ENCODE results near the gene PDE11A. TPM values are rescaled to one million over a fixed set of nuclear protein-coding genes. Genes with fewer than 3 reads are reported as not detected.
A peak's percentile ranks its signal among the peaks of the same experiment; 100 is the strongest.

PDE11A gene
- total and polyA plus RNA-seq, 4 donors: 1.0 to 5.9 (median 1.7) TPM

- no peak for TF ChIP-seq ZBTB33 (IDR thresholded peaks at IDR 0.05)
- no peak for TF ChIP-seq TAF1 (conservative IDR thresholded peaks at IDR 0.05)
- TF ChIP-seq HNF4G (IDR thresholded peaks at IDR 0.05): no peak
Observed at GRCh38 chr2:178114462-178114861, 41.9 kb upstream of the PDE11A start (continued).

GRCh38 chr2:178112202-178113152 lies 39.9 kb upstream of the PDE11A start, which contains the start of gene RBM45:
Gene RBM45, plus strand, starts transcription at chr2:178112437. Its CDS starts 110 bp downstream, at chr2:178112547.
- peaks cover 0 to 15% (median 7%) of the 10 kb centered on the region in 4 donors for H3K4me1 ChIP-seq (ENCODE audit: control insufficient read depth in 4 of 4, insufficient read depth in 4 of 4, low read length in 3 of 4)
- no peaks in the 10 kb centered on the region for H3K27me3 ChIP-seq (ENCODE audit: control insufficient read depth in 4 of 4, insufficient read depth in 4 of 4, low read length in 3 of 4)
- TF ChIP-seq RXRA (IDR thresholded peaks at IDR 0.05) (peak; percentile 35 to 54), NR2F2 (IDR thresholded peaks at IDR 0.05) (no peak), JUND (IDR thresholded peaks at IDR 0.05) (peak in 1 of 2 donors; percentile 25), ATF3 (IDR thresholded peaks at IDR 0.05) (no peak), HNF4A (conservative IDR thresholded peaks at IDR 0.05) (peak; percentile 12 to 50), FOXA2 (IDR thresholded peaks at IDR 0.05) (no peak), SP1 (IDR thresholded peaks at IDR 0.05) (peak; percentile 58), ZBTB33 (IDR thresholded peaks at IDR 0.05) (no peak), RAD21 (IDR thresholded peaks at IDR 0.05) (peak; percentile 82 to 94), REST (IDR thresholded peaks at IDR 0.05) (peak; percentile 97), YY1 (IDR thresholded peaks at IDR 0.05) (peak; percentile 86), TAF1 (conservative IDR thresholded peaks at IDR 0.05) (peak; percentile 80), MAX (IDR thresholded peaks at IDR 0.05) (no peak), FOXA1 (IDR thresholded peaks at IDR 0.05) (no peak), CTCF (IDR thresholded peaks at IDR 0.05; ENCODE audit: low read depth, low read length, missing input control) (peak; percentile 96), GABPA (IDR thresholded peaks at IDR 0.05 in 1 of 2, conservative IDR thresholded peaks at IDR 0.05 in 1 of 2) (peak; percentile 29 to 90), EGR1 (IDR thresholded peaks at IDR 0.05; ENCODE audit: low read depth in 2 of 2) (no peak), HNF4G (IDR thresholded peaks at IDR 0.05) (peak; percentile 47)
- peak within 1 kb of the TSS; percentile 53 to 58 for H3K27ac ChIP-seq (ENCODE audit: low read depth in 1 of 2, low read length in 2 of 2)
- H3K36me3 ChIP-seq (ENCODE audit: control insufficient read depth in 4 of 4, insufficient read depth in 3 of 4, low read depth in 1 of 4, low read length in 3 of 4): peaks cover 0 to 4% (median under 1%) of the 10 kb centered on the region in 4 donors
- peak; percentile 92 for DNase-seq (ENCODE audit: low spot score)
- no peaks in the 10 kb centered on the region for H3K9me3 ChIP-seq (ENCODE audit: control insufficient read depth in 4 of 4, low read length in 3 of 4)
- peak within 1 kb of the TSS; percentile 67 to 95 (median 92) for H3K4me3 ChIP-seq (ENCODE audit: low read depth in 1 of 3, low read length in 3 of 3)
- H3K9ac ChIP-seq (ENCODE audit: low read depth in 1 of 2, low read length in 2 of 2): peak within 1 kb of the TSS; percentile 54 to 59
- under 1% methylated on average over 60 of the region's 60 CpGs for WGBS
